B cell (primary cell): ENCODE results near the gene PLEKHG4B.

Experiments
- CTCF ChIP-seq: fragments of 200-600 bp; IDR thresholded peaks from one replicate; pipeline ENCODE4 v1.8.0; 2022; ENCODE audit warnings: antibody characterized with exemption, mild to moderate bottlenecking
- EZH2 ChIP-seq: IDR thresholded peaks from 2 replicates; pipeline ENCODE4 v1.6.1; 2012; ENCODE audit warnings: borderline replicate concordance, low read depth, mild to moderate bottlenecking, moderate library complexity, low read length; ENCODE audit not compliant: insufficient read depth, poor library complexity, severe bottlenecking

DNA sequence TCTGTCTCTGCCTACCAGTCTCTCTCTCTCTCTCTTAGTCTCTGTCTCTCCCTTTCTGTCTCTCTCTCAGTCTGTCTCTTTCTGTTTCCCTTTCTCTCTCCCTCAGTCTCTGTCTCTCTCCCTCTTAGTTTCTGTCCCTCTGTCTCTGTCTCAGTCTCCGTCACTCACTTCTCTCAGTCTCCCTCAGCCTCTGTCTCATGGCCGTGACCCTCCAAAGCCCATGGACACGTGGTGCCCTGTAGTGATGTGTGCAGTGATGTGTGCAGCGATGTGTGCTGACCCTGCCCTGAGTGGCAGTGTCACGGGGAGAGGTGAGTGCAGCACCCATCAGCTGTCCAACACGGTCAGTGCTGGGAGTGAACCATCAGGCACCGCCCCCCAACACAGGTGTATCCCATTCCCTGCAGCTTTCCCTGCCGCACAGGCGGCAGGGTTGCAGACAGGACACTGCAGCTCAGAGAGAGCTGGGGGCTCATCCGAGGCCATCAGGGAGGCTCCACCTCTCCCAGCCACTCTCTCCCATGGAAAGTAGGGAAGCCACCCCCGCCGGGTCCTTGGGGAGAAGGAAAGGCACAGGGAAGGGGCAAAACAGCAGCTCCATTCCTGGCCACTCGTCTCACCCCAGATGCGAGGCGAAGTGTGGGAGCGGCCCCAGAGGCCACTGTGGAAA, 98.5 kb downstream of the PLEKHG4B start:
- no peak for TF ChIP-seq CTCF
- no peak for TF ChIP-seq EZH2
